ENCODE results near the gene XCL2. TPM values are rescaled to one million over a fixed set of nuclear protein-coding genes. Genes with fewer than 3 reads are reported as not detected.

Gene XCL2
- total and polyA plus RNA-seq, 4 donors = 0.23 to 0.92 (median 0.55) TPM

DNA sequence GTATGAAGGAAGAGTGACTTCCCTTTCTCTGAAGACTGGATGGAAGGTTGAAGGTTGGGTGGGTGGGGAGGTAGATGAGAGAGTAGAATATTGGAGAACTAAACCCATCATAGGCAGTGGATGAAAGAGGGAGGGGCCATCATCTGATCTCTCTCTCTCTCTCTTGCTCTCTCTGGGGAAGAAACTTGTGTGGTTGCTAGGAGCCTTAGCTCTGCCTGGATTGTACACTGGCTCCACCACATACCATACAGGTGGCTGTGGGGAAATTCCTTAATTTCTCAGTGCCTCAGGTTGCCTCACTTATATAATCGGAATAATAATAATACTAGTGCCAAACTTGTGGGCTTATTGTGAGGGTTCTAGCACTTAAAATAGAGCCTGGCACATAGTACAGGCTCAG is 42.1 kb upstream of the XCL2 start:
- no peak overlapping the region for H3K27ac ChIP-seq (ENCODE audit: low read depth in 1 of 2, low read length in 2 of 2)
- WGBS = 92% methylated on average over 1 of the region's 1 CpG
- no peak overlapping the region for H3K9ac ChIP-seq (ENCODE audit: low read depth in 1 of 2, low read length in 2 of 2)
- no peak for DNase-seq (ENCODE audit: low spot score)
- H3K36me3 ChIP-seq (ENCODE audit: control insufficient read depth in 4 of 4, insufficient read depth in 3 of 4, low read depth in 1 of 4, low read length in 3 of 4) = no peaks in the 10 kb centered on the region
- H3K9me3 ChIP-seq (ENCODE audit: control insufficient read depth in 4 of 4, low read length in 3 of 4) = no peaks in the 10 kb centered on the region
- no peak for TF ChIP-seq JUND (IDR thresholded peaks at IDR 0.05)
- TF ChIP-seq, protein P1, sequence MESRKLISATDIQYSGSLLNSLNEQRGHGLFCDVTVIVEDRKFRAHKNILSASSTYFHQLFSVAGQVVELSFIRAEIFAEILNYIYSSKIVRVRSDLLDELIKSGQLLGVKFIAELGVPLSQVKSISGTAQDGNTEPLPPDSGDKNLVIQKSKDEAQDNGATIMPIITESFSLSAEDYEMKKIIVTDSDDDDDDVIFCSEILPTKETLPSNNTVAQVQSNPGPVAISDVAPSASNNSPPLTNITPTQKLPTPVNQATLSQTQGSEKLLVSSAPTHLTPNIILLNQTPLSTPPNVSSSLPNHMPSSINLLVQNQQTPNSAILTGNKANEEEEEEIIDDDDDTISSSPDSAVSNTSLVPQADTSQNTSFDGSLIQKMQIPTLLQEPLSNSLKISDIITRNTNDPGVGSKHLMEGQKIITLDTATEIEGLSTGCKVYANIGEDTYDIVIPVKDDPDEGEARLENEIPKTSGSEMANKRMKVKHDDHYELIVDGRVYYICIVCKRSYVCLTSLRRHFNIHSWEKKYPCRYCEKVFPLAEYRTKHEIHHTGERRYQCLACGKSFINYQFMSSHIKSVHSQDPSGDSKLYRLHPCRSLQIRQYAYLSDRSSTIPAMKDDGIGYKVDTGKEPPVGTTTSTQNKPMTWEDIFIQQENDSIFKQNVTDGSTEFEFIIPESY (IDR thresholded peaks at IDR 0.05) = no peak
- TF ChIP-seq, protein P2, sequence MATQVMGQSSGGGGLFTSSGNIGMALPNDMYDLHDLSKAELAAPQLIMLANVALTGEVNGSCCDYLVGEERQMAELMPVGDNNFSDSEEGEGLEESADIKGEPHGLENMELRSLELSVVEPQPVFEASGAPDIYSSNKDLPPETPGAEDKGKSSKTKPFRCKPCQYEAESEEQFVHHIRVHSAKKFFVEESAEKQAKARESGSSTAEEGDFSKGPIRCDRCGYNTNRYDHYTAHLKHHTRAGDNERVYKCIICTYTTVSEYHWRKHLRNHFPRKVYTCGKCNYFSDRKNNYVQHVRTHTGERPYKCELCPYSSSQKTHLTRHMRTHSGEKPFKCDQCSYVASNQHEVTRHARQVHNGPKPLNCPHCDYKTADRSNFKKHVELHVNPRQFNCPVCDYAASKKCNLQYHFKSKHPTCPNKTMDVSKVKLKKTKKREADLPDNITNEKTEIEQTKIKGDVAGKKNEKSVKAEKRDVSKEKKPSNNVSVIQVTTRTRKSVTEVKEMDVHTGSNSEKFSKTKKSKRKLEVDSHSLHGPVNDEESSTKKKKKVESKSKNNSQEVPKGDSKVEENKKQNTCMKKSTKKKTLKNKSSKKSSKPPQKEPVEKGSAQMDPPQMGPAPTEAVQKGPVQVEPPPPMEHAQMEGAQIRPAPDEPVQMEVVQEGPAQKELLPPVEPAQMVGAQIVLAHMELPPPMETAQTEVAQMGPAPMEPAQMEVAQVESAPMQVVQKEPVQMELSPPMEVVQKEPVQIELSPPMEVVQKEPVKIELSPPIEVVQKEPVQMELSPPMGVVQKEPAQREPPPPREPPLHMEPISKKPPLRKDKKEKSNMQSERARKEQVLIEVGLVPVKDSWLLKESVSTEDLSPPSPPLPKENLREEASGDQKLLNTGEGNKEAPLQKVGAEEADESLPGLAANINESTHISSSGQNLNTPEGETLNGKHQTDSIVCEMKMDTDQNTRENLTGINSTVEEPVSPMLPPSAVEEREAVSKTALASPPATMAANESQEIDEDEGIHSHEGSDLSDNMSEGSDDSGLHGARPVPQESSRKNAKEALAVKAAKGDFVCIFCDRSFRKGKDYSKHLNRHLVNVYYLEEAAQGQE (IDR thresholded peaks at IDR 0.05) = no peak
- TF ChIP-seq, protein P3, sequence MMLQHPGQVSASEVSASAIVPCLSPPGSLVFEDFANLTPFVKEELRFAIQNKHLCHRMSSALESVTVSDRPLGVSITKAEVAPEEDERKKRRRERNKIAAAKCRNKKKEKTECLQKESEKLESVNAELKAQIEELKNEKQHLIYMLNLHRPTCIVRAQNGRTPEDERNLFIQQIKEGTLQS (IDR thresholded peaks at IDR 0.05) = no peak
- no peak for TF ChIP-seq YY1 (IDR thresholded peaks at IDR 0.05)
- TF ChIP-seq FOXA1 (IDR thresholded peaks at IDR 0.05) = no peak
- TF ChIP-seq EGR1 (IDR thresholded peaks at IDR 0.05; ENCODE audit: low read depth in 2 of 2) = no peak
- no peaks in the 10 kb centered on the region for H3K27me3 ChIP-seq (ENCODE audit: control insufficient read depth in 4 of 4, insufficient read depth in 4 of 4, low read length in 3 of 4)
- H3K4me3 ChIP-seq (ENCODE audit: low read depth in 1 of 3, low read length in 3 of 3) = no peak overlapping the region
- no peaks in the 10 kb centered on the region for H3K4me1 ChIP-seq (ENCODE audit: control insufficient read depth in 4 of 4, insufficient read depth in 4 of 4, low read length in 3 of 4)

DNA sequence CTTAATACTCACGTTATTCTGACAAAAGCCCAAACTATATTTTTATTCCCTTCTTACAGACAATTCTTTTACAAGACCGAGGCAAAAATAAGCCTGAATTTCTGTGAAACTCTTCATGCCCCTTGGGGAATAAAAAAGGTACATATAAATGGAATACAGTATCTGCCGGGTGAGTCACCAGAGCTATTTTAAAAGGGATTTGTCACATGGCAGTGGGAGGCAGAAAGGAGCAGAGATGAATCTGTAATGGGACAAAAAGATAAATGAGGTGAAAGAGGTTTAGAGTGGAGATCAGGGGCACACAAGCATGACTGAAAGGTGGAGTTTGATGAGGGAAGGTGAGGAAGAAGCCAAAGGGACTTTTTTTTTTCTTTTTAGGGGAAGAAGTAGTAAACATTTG is 41.4 kb upstream of the XCL2 start:
- H3K9me3 ChIP-seq (ENCODE audit: control insufficient read depth in 4 of 4, low read length in 3 of 4) = no peaks in the 10 kb centered on the region

More for the DNA sequence above, 41.4 kb upstream of the XCL2 start:
- DNase-seq (ENCODE audit: low spot score) = no peak
- H3K4me3 ChIP-seq (ENCODE audit: low read depth in 1 of 3, low read length in 3 of 3) = no peak overlapping the region
- no peaks in the 10 kb centered on the region for H3K36me3 ChIP-seq (ENCODE audit: control insufficient read depth in 4 of 4, insufficient read depth in 3 of 4, low read depth in 1 of 4, low read length in 3 of 4)
- no peaks in the 10 kb centered on the region for H3K4me1 ChIP-seq (ENCODE audit: control insufficient read depth in 4 of 4, insufficient read depth in 4 of 4, low read length in 3 of 4)
- 73% methylated on average over 3 of the region's 3 CpGs for WGBS
- H3K27ac ChIP-seq (ENCODE audit: low read depth in 1 of 2, low read length in 2 of 2) = no peak overlapping the region
- TF ChIP-seq SP1 (IDR thresholded peaks at IDR 0.05) (no peak), NR2F2 (IDR thresholded peaks at IDR 0.05) (no peak), RXRA (IDR thresholded peaks at IDR 0.05) (no peak), HNF4G (IDR thresholded peaks at IDR 0.05) (no peak), HNF4A (conservative IDR thresholded peaks at IDR 0.05) (no peak), RAD21 (IDR thresholded peaks at IDR 0.05) (no peak), GABPA (IDR thresholded peaks at IDR 0.05 in 1 of 2, conservative IDR thresholded peaks at IDR 0.05 in 1 of 2) (no peak), FOXA2 (IDR thresholded peaks at IDR 0.05) (no peak), TAF1 (conservative IDR thresholded peaks at IDR 0.05) (no peak), FOXA1 (IDR thresholded peaks at IDR 0.05) (no peak), EGR1 (IDR thresholded peaks at IDR 0.05; ENCODE audit: low read depth in 2 of 2) (no peak)
- TF ChIP-seq, protein P1 (IDR thresholded peaks at IDR 0.05) = no peak
- TF ChIP-seq, protein P3 (IDR thresholded peaks at IDR 0.05) = no peak
- TF ChIP-seq, protein P2 (IDR thresholded peaks at IDR 0.05) = no peak
- TF ChIP-seq, protein P4, sequence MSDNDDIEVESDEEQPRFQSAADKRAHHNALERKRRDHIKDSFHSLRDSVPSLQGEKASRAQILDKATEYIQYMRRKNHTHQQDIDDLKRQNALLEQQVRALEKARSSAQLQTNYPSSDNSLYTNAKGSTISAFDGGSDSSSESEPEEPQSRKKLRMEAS (IDR thresholded peaks at IDR 0.05) = no peak
- H3K9ac ChIP-seq (ENCODE audit: low read depth in 1 of 2, low read length in 2 of 2) = no peak overlapping the region
- no peaks in the 10 kb centered on the region for H3K27me3 ChIP-seq (ENCODE audit: control insufficient read depth in 4 of 4, insufficient read depth in 4 of 4, low read length in 3 of 4)
